DMS 273 treated with DMSO at 0.1 percent for 48 hours (cell line): ENCODE measurements around the gene CCHCR1.

Experiments
- DNase-seq: peaks from one replicate; lab custom pipeline; 2025; lab: John Stamatoyannopoulos, UW

CCHCR1 gene

GRCh38 chr6:31098449-31098938, 59.1 kb downstream of the CCHCR1 start:
- DNase-seq, result no peak

GRCh38 chr6:31096656-31097055, 60.9 kb downstream of the CCHCR1 start:
- DNase-seq, result no peak

GRCh38 chr6:31096215-31096614, 61.4 kb downstream of the CCHCR1 start:
- DNase-seq, result no peak

GRCh38 chr6:31094389-31094881, 63.2 kb downstream of the CCHCR1 start:
- DNase-seq, result no peak

- no peak for DNase-seq
Measured at GRCh38 chr6:31092769-31093505, 64.7 kb downstream of the CCHCR1 start.
